H9 (cell line): Measurements from ENCODE around the gene SREBF1. TPM values are rescaled to one million over a fixed set of nuclear protein-coding genes. Genes with fewer than 3 reads are reported as not detected.

ENCODE experiments used
- DNase-seq: peaks from one replicate; pipeline ENCODE4 v3.0.0-alpha.2; 2017
- H2AFZ ChIP-seq: one replicate; pipeline ENCODE4 v1.6.1; 2013; ENCODE audit warnings: mild to moderate bottlenecking, low read length, control low read depth, moderate library complexity
- H2AK5ac ChIP-seq: 2 replicates; pipeline ENCODE4 v1.6.1; 2013; ENCODE audit warnings: low read length, control low read depth, mixed read lengths; ENCODE audit not compliant: insufficient read length
- H2BK120ac ChIP-seq: one replicate; pipeline ENCODE4 v1.6.1; 2013; ENCODE audit warnings: low read depth, mild to moderate bottlenecking, low read length, control low read depth, inconsistent platforms; ENCODE audit not compliant: poor library complexity, severe bottlenecking
- H2BK12ac ChIP-seq: 2 replicates; pipeline ENCODE4 v1.6.1; 2013; ENCODE audit warnings: low read length, control low read depth, mixed read lengths, low read depth; ENCODE audit not compliant: insufficient read length
- H2BK15ac ChIP-seq: 2 replicates; pipeline ENCODE4 v1.6.1; 2013; ENCODE audit warnings: low read depth, low read length, control low read depth
- H2BK20ac ChIP-seq: one replicate; pipeline ENCODE4 v1.6.1; 2013; ENCODE audit warnings: low read depth, mild to moderate bottlenecking, low read length, control low read depth, inconsistent platforms; ENCODE audit not compliant: poor library complexity, severe bottlenecking
- H2BK5ac ChIP-seq: 2 replicates; pipeline ENCODE4 v1.6.1; 2013; ENCODE audit warnings: low read length, control low read depth, mixed read lengths; ENCODE audit not compliant: insufficient read length
- H3K14ac ChIP-seq: 2 replicates; pipeline ENCODE4 v1.6.1; 2013; ENCODE audit warnings: low read length, control low read depth; ENCODE audit not compliant: insufficient read depth
- H3K18ac ChIP-seq: 2 replicates; pipeline ENCODE4 v1.6.1; 2013; ENCODE audit warnings: low read depth, mild to moderate bottlenecking, mixed read lengths, low read length, control low read depth; ENCODE audit not compliant: insufficient read length
- H3K23ac ChIP-seq: 2 replicates; pipeline ENCODE4 v1.6.1; 2013; ENCODE audit warnings: low read length, control low read depth, mixed read lengths, low read depth; ENCODE audit not compliant: insufficient read length
- H3K23me2 ChIP-seq: 2 replicates; pipeline ENCODE4 v1.6.1; 2013; ENCODE audit warnings: low read depth, mild to moderate bottlenecking, mixed read lengths, low read length, control low read depth; ENCODE audit not compliant: insufficient read length, poor library complexity, severe bottlenecking
- H3K27ac ChIP-seq: 2 replicates; pipeline ENCODE4 v1.5.1; 2013; ENCODE audit warnings: low read length, control low read depth, mixed read lengths, low read depth; ENCODE audit not compliant: insufficient read length
- H3K27me3 ChIP-seq: 2 replicates; pipeline ENCODE4 v1.6.1; 2013; ENCODE audit warnings: low read length, control low read depth, inconsistent platforms; ENCODE audit not compliant: insufficient read depth
- H3K4ac ChIP-seq: 2 replicates; pipeline ENCODE4 v1.6.1; 2013; ENCODE audit warnings: low read depth, mild to moderate bottlenecking, control low read depth, inconsistent platforms, low read length, moderate library complexity
- H3K4me1 ChIP-seq: 2 replicates; pipeline ENCODE4 v1.6.1; 2013; ENCODE audit warnings: low read length, control low read depth, inconsistent platforms; ENCODE audit not compliant: insufficient read depth
- H3K4me2 ChIP-seq: 2 replicates; pipeline ENCODE4 v1.6.1; 2013; ENCODE audit warnings: low read length, control low read depth, mixed read lengths; ENCODE audit not compliant: insufficient read length, insufficient read depth
- H3K56ac ChIP-seq: 2 replicates; pipeline ENCODE4 v1.6.1; 2013; ENCODE audit warnings: low read depth, mild to moderate bottlenecking, mixed read lengths, low read length, control low read depth; ENCODE audit not compliant: insufficient read length
- H3K79me1 ChIP-seq: 2 replicates; pipeline ENCODE4 v1.6.1; 2013; ENCODE audit warnings: low read depth, mild to moderate bottlenecking, moderate library complexity, low read length, control low read depth, inconsistent platforms; ENCODE audit not compliant: insufficient read depth, poor library complexity, severe bottlenecking
- H3K79me2 ChIP-seq: 2 replicates; pipeline ENCODE4 v1.6.1; 2013; ENCODE audit warnings: low read length, control low read depth, inconsistent platforms; ENCODE audit not compliant: insufficient read depth
- H3K9ac ChIP-seq: 2 replicates; pipeline ENCODE4 v1.6.1; 2013; ENCODE audit warnings: low read length, control low read depth, mixed read lengths; ENCODE audit not compliant: insufficient read length; ENCODE audit errors: extremely low read depth
- H3K9me3 ChIP-seq: one replicate; pipeline ENCODE4 v1.6.1; 2013; ENCODE audit warnings: low read depth, low read length, inconsistent platforms; ENCODE audit not compliant: control insufficient read depth
- H3T11ph ChIP-seq: one replicate; pipeline ENCODE4 v1.6.1; 2013; ENCODE audit warnings: mild to moderate bottlenecking, low read length, control low read depth, inconsistent platforms
- H4K20me1 ChIP-seq: one replicate; pipeline ENCODE4 v1.6.1; 2013; ENCODE audit not compliant: control insufficient read depth, insufficient read length, insufficient read depth
- H4K5ac ChIP-seq: 2 replicates; pipeline ENCODE4 v1.6.1; 2013; ENCODE audit warnings: low read depth, mild to moderate bottlenecking, mixed read lengths, low read length, control low read depth; ENCODE audit not compliant: insufficient read length
- H4K8ac ChIP-seq: replicated peaks from 2 replicates; pipeline ENCODE4 v1.6.1; 2013; ENCODE audit warnings: low read length, control low read depth, mixed read lengths, low read depth; ENCODE audit not compliant: insufficient read length
- H4K91ac ChIP-seq: 2 replicates; pipeline ENCODE4 v1.6.1; 2013; ENCODE audit warnings: low read depth, mild to moderate bottlenecking, moderate library complexity, mixed read lengths, low read length, control low read depth; ENCODE audit not compliant: insufficient read length
- H3K27ac Mint-ChIP-seq, 3 experiments: 2 replicates in 2 of 3; 3 replicates in 1 of 3; pipeline ENCODE4 v1.8.0; 2020 to 2021; ENCODE audit warnings: mixed read lengths in 3 of 3, mild to moderate bottlenecking in 1 of 3, moderate library complexity in 1 of 3
- H3K27me3 Mint-ChIP-seq: 2 replicates; pipeline ENCODE4 v1.8.0; 2021; ENCODE audit warnings: low read depth, mild to moderate bottlenecking, moderate library complexity, mixed read lengths
- H3K36me3 Mint-ChIP-seq, 3 experiments: 2 replicates in 2 of 3; 3 replicates in 1 of 3; pipeline ENCODE4 v1.8.0; 2020 to 2021; ENCODE audit warnings: low read depth in 3 of 3, mixed read lengths in 3 of 3; ENCODE audit not compliant: insufficient read depth in 1 of 3
- H3K4me1 Mint-ChIP-seq, 2 experiments: 2 replicates each; pipeline ENCODE4 v1.8.0; 2020; ENCODE audit warnings: mixed read lengths in 2 of 2
- H3K4me3 Mint-ChIP-seq, 2 experiments: 2 replicates in 1 of 2; 3 replicates in 1 of 2; pipeline ENCODE4 v1.8.0; 2020 to 2021; ENCODE audit warnings: mild to moderate bottlenecking in 2 of 2, mixed read lengths in 2 of 2, moderate library complexity in 1 of 2
- H3K9me3 Mint-ChIP-seq, 2 experiments: 2 replicates in 1 of 2; 3 replicates in 1 of 2; pipeline ENCODE4 v1.8.0; 2020; ENCODE audit warnings: mild to moderate bottlenecking in 2 of 2, mixed read lengths in 2 of 2, moderate library complexity in 1 of 2
- CTCF ChIP-seq: fragments of 200-600 bp; sonication (generic); conservative IDR thresholded peaks from 3 replicates; pipeline ENCODE4 v1.8.0; 2021; ENCODE audit warnings: antibody characterized with exemption, mild to moderate bottlenecking
- WGBS: extraction: QIAGEN DNeasy Blood & Tissue Kit; methylation state at CpG from one replicate; pipeline ENCODE4 v1.1.7; 2013; ENCODE audit warnings: missing lambda C conversion rate, low lambda C conversion rate, mixed read lengths; ENCODE audit not compliant: insufficient read length; ENCODE audit errors: extremely low coverage; 5-methylcytosine and 5-hydroxymethylcytosine counted together
- total RNA-seq: library from RNA; stranded (reverse); gene quantifications from 2 replicates; pipeline ENCODE4 v1.2.1, GENCODE V29; 2021

Gene SREBF1
- total RNA-seq, 1 experiment from 2014 or later = 81.9 TPM

- no peak for DNase-seq
- Histone ChIP-seq H3K4me2 (no peak overlapping the region), H3K18ac (no peak overlapping the region), H4K5ac (no peak overlapping the region), H3K79me1 (no peaks in the 10 kb centered on the region), H4K20me1 (no peaks in the 10 kb centered on the region), H3T11ph (no peak overlapping the region), H2AK5ac (no peak overlapping the region), H3K9me3 (no peaks in the 10 kb centered on the region), H2BK120ac (no peak overlapping the region), H3K14ac (no peak overlapping the region), H3K27me3 (no peaks in the 10 kb centered on the region), H2BK5ac (no peak overlapping the region), H3K4me1 (no peaks in the 10 kb centered on the region; the same call in 1 of the 2 replicates), H2BK15ac (no peak overlapping the region), H3K23me2 (no peaks in the 10 kb centered on the region), H3K23ac (no peak overlapping the region), H3K9ac (no peak overlapping the region), H2BK12ac (no peak overlapping the region), H3K4ac (no peak overlapping the region), H3K56ac (no peak overlapping the region), H4K8ac (no peak overlapping the region), H2AFZ (no peak overlapping the region), H4K91ac (no peak overlapping the region), H2BK20ac (no peak overlapping the region), H3K79me2 (no peaks in the 10 kb centered on the region; the same call in 1 of the 2 replicates), H3K27ac (no peak overlapping the region)
- WGBS = no CpG with 5 or more reads among the region's 22 CpGs
- Mint-ChIP-seq H3K27ac (no peak overlapping the region; a peak in 1 of 7 replicates), H3K4me1 (peaks cover 22 to 38% of the 10 kb centered on the region in 2 experiments), H3K4me3 (no peak overlapping the region), H3K36me3 (peaks cover 27 to 69% (median 57%) of the 10 kb centered on the region in 3 experiments), H3K27me3 (no peaks in the 10 kb centered on the region), H3K9me3 (no peaks in the 10 kb centered on the region)
- no peak for TF ChIP-seq CTCF
Observed at GRCh38 chr17:17816240-17816814, 20.5 kb downstream of the SREBF1 start.
